Esophagus muscularis mucosa (tissue), 4 donors: ENCODE measurements around the gene SIM1. TPM values are rescaled to one million over a fixed set of nuclear protein-coding genes. Genes with fewer than 3 reads are reported as not detected.

Source experiments
- DNase-seq: peaks from one replicate; pipeline ENCODE4 v3.0.0-alpha.2; 2017; ENCODE audit errors: extremely low spot score
- H3K27ac ChIP-seq, 4 donors: fragments of 200-600 bp; sonication (generic); replicated peaks in 1 of 4; 1 replicate in 3 of 4; 2 replicates in 1 of 4; pipeline ENCODE4 v1.5.1; 2016 to 2019; ENCODE audit warnings: mild to moderate bottlenecking in 1 of 4
- H3K27me3 ChIP-seq, 4 donors: fragments of 200-600 bp; sonication (generic); one replicate each; pipeline versions ENCODE4 v1.5.1 to v1.6.0; 2016 to 2019
- H3K36me3 ChIP-seq, 4 donors: fragments of 200-600 bp; sonication (generic); one replicate each; pipeline ENCODE4 v1.5.1; 2016 to 2019
- H3K4me1 ChIP-seq, 4 donors: fragments of 200-600 bp; sonication (generic); one replicate each; pipeline ENCODE4 v1.5.1; 2016 to 2019
- H3K4me3 ChIP-seq, 4 donors: fragments of 200-600 bp; sonication (generic); 1 replicate in 2 of 4; 2 replicates in 2 of 4; pipeline ENCODE4 v1.5.1; 2016 to 2019; ENCODE audit warnings: mild to moderate bottlenecking in 4 of 4, moderate library complexity in 1 of 4
- H3K9me3 ChIP-seq, 4 donors: fragments of 200-600 bp; sonication (generic); 1 replicate in 3 of 4; 2 replicates in 1 of 4; pipeline ENCODE4 v1.5.1; 2016 to 2019
- EP300 ChIP-seq: sonication (generic); formaldehyde crosslinking; IDR thresholded peaks from one replicate; pipeline ENCODE4 v1.6.1; 2017; ENCODE audit warnings: antibody characterized with exemption
- POLR2A ChIP-seq: fragments of 450-650 bp; IDR thresholded peaks from one replicate; pipeline ENCODE4 v1.6.1; 2017; ENCODE audit warnings: antibody characterized with exemption, moderate library complexity, mild to moderate bottlenecking, low read depth
- POLR2AphosphoS5 ChIP-seq, 2 donors: sonication (generic); formaldehyde crosslinking; IDR thresholded peaks; one replicate each; pipeline ENCODE4 v1.6.1; 2017; ENCODE audit warnings: antibody characterized with exemption in 2 of 2
- WGBS: methylation state at CpG from one replicate; pipeline ENCODE4 v1.1.5; 2018; 5-methylcytosine and 5-hydroxymethylcytosine counted together
- intact Hi-C: fragments of 100-400 bp; cut with DNase I; formaldehyde crosslinking; loops from one replicate; pipeline ENCODE4 v1.15.1; 2023
- total RNA-seq, 4 donors: library from RNA; depleted of rRNA; stranded (reverse); fragments of >200 nt; gene quantifications; one replicate each; pipeline versions ENCODE4 v1.1.0 to v1.2.1, GENCODE V29; 2016
- TF ChIP-seq, protein P1 (sequence below), 3 experiments: fragments of 200-600 bp in 2 of 3; fragments of 450-650 bp in 1 of 3; sonication (generic) in 2 of 3; IDR thresholded peaks; one replicate each; pipeline ENCODE4 v1.5.1; 2017 to 2019; ENCODE audit warnings: antibody characterized with exemption in 3 of 3, mild to moderate bottlenecking in 2 of 3, moderate library complexity in 1 of 3

The SIM1 gene
- total RNA-seq, 4 donors from 2014 or later, result not detected

DNA sequence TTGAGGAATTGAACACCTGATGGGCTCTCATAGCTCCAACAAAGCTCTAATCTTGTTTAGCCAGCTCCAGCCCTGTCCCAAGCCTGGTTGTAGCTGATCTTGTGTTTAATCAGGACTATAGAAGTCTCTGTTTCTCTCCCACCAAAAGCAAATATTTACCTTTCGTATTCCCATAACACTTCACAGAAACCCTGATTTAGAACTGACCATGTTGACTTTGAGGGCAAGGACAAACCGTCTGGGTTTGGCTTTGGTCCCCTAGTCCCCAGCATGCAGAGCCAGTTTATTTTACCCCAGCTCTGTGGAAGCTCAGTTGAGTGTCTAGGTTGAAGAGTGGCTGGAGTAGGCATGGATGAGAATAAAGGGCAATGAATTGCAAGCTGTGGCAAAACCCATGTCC is 18.0 kb upstream of the SIM1 start:
- no peaks in the 10 kb centered on the region for H3K4me1 ChIP-seq
- intact Hi-C loops, result loop anchor here (5.0 kb wide), 1 partner anchor 365 kb away; no protein-coding TSS in a partner anchor
- H3K9me3 ChIP-seq, result no peaks in the 10 kb centered on the region
- 72% methylated on average over 2 of the region's 2 CpGs for WGBS
- TF ChIP-seq, protein P1, sequence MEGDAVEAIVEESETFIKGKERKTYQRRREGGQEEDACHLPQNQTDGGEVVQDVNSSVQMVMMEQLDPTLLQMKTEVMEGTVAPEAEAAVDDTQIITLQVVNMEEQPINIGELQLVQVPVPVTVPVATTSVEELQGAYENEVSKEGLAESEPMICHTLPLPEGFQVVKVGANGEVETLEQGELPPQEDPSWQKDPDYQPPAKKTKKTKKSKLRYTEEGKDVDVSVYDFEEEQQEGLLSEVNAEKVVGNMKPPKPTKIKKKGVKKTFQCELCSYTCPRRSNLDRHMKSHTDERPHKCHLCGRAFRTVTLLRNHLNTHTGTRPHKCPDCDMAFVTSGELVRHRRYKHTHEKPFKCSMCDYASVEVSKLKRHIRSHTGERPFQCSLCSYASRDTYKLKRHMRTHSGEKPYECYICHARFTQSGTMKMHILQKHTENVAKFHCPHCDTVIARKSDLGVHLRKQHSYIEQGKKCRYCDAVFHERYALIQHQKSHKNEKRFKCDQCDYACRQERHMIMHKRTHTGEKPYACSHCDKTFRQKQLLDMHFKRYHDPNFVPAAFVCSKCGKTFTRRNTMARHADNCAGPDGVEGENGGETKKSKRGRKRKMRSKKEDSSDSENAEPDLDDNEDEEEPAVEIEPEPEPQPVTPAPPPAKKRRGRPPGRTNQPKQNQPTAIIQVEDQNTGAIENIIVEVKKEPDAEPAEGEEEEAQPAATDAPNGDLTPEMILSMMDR (IDR thresholded peaks at IDR 0.05), result no peak
- TF ChIP-seq EP300, result no peak
- no peak overlapping the region for H3K4me3 ChIP-seq
- no peaks in the 10 kb centered on the region for H3K36me3 ChIP-seq
- H3K27ac ChIP-seq, result no peak overlapping the region
- no peak for DNase-seq
- no peaks in the 10 kb centered on the region for H3K27me3 ChIP-seq

DNA sequence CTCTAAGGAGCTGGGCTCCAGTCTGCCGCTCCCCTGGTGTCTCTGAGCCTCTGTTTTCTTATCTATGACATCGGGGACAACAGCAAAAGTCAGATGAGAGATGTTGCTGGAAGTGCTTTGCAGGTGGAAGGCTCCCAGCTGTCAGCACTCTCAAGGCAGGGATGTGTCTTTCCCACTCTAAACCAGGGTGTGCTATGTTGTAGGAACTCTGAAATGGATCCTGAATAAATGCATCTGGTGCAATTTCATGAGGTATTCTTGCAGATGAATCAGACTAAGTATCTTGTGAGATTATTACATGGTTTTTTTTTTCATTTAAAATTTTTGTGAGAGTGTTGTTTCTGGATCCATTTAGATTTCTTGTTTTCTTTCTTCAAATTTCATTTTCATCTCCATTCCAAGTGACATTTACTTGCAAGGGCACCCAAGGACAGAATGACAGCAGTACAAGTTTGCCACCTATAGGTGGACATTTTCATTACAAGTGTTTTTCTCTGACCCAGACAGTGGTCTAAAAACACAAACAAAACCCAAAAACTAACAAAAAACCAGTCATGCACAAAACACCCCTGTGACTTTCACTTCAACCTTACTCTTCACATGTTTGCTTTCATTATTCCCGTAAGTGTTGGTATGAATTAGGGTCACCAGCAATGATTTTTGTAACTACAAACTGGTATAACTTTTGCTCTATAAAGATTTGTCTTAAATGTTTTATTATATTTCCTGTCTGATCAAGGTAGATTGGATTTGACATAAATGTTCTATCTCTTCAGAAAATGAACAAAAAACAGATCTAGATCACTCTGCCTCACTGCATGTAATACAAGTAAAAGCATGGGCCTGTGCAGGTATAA is 14.7 kb upstream of the SIM1 start:
- H3K36me3 ChIP-seq, result no peaks in the 10 kb centered on the region
- 64% methylated on average over 3 of the region's 3 CpGs for WGBS
- intact Hi-C loops, result loop anchor here (5.0 kb wide), 1 partner anchor 362 kb away; no protein-coding TSS in a partner anchor
- peaks cover 0 to 21% (median 0%) of the 10 kb centered on the region in 4 donors for H3K27me3 ChIP-seq
- DNase-seq, result no peak
- no peak overlapping the region for H3K27ac ChIP-seq
- H3K9me3 ChIP-seq, result no peaks in the 10 kb centered on the region
- H3K4me1 ChIP-seq, result no peaks in the 10 kb centered on the region
- TF ChIP-seq, protein P1 (IDR thresholded peaks at IDR 0.05), result peak; percentile 35 to 60 (median 55)
- no peak for TF ChIP-seq POLR2A
- no peak overlapping the region for H3K4me3 ChIP-seq

DNA sequence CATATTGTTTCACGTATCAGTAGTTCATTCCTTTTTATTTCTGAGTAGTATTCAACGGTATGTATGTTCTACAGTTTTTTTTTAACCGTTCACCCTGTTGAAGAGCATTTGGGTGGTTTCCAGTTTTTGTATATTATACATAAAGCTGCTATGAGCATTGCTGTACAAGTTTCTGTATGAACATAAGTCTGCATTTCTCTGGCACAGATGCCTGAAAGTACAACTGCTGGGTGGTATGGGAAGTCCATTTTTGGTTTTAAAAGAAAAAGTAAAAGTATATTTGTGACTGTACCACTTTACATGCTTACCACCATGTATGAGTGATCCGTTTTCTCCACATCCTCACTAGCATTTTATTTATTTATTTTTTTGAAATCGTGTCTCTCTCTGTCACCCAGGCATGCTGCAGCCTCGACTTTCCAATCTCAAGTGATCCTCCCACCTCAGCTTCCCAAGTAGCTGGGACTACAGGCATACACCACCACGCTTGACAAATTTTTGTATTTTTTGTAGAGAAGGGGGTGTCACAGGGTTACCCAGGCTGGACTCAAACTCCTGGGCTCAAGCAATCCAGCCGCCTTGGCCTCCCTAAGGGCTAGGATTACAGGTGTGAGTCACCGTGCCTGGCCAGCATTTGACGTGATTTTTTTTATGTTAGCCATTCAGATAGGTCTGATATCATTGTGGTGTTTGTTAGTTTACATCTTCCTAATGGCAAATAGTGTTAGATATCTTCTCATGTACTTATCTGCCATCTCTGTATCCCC is 11.0 kb upstream of the SIM1 start:
- Histone ChIP-seq H3K36me3 (no peaks in the 10 kb centered on the region), H3K27ac (no peak overlapping the region), H3K4me3 (no peak overlapping the region), H3K27me3 (peaks cover 0 to 47% (median 9%) of the 10 kb centered on the region in 4 donors), H3K9me3 (no peaks in the 10 kb centered on the region), H3K4me1 (no peaks in the 10 kb centered on the region)
- WGBS, result 79% methylated on average over 10 of the region's 10 CpGs
- intact Hi-C loops, result no loop called here
- no peak for TF ChIP-seq POLR2AphosphoS5 (IDR thresholded peaks at IDR 0.05)
- TF ChIP-seq POLR2A, result no peak
- no peak for TF ChIP-seq EP300
- TF ChIP-seq, protein P1 (IDR thresholded peaks at IDR 0.05), result no peak
- DNase-seq, result peak; percentile 64

DNA sequence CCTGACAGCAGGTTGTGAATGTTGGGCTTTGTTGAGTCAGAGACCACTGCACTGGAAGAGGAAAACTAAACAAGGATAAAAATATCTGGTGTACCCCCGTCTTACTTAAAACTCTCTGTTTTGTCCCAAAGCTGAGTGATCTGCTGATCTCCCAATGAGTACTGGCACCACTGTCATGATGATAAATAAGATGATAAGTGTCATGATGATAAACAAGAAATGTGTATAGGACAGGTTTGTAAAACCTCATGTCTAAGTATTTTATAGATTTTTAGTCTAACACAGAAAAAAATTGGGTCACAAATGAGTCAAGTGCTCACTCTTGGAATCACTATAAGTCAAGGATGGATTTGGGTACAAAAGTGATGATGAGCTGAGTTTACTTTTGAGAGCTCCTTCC is 8.5 kb upstream of the SIM1 start:
- Histone ChIP-seq H3K4me3 (no peak overlapping the region), H3K4me1 (no peaks in the 10 kb centered on the region), H3K27ac (no peak overlapping the region), H3K27me3 (peaks cover 0 to 72% (median 26%) of the 10 kb centered on the region in 4 donors), H3K9me3 (no peaks in the 10 kb centered on the region), H3K36me3 (no peaks in the 10 kb centered on the region)
- intact Hi-C loops, result no loop called here
- DNase-seq, result no peak
- WGBS, result 32% methylated on average over 1 of the region's 1 CpG
- TF ChIP-seq EP300 (no peak), POLR2A (no peak), POLR2AphosphoS5 (IDR thresholded peaks at IDR 0.05) (no peak)
- TF ChIP-seq, protein P1 (IDR thresholded peaks at IDR 0.05), result no peak
